Measurements from ENCODE around the gene CHD5. TPM values are rescaled to one million over a fixed set of nuclear protein-coding genes. Genes with fewer than 3 reads are reported as not detected.

Gene CHD5
- total RNA-seq, 1 donor from 2014 or later, result 0.07 TPM

- DNase-seq (ENCODE audit: low read depth, low spot score), result no peak
Measured at GRCh38 chr1:6202256-6202655, 22.1 kb upstream of the CHD5 start.

GRCh38 chr1:6200188-6200809 is 20.2 kb upstream of the CHD5 start:
- no peak for DNase-seq (ENCODE audit: low read depth, low spot score)

- DNase-seq (ENCODE audit: low read depth, low spot score), result peak; percentile 98
Measured at GRCh38 chr1:6199298-6200187, 19.4 kb upstream of the CHD5 start, which contains the start of gene RPL22. RPL22 (minus strand) TSS chr1:6199595; CDS start chr1:6199573, 22 bp downstream.

- DNase-seq (ENCODE audit: low read depth, low spot score), result no peak
Measured at GRCh38 chr1:6198646-6199297, 18.7 kb upstream of the CHD5 start.

- no peak for DNase-seq (ENCODE audit: low read depth, low spot score)
Measured at GRCh38 chr1:6197746-6198427, 17.8 kb upstream of the CHD5 start.

GRCh38 chr1:6191968-6192367 is 11.8 kb upstream of the CHD5 start:
- DNase-seq (ENCODE audit: low read depth, low spot score), result no peak

- no peak for DNase-seq (ENCODE audit: low read depth, low spot score)
Measured at GRCh38 chr1:6188466-6188865, 8.3 kb upstream of the CHD5 start.

GRCh38 chr1:6185635-6186382 is 5.7 kb upstream of the CHD5 start:
- DNase-seq (ENCODE audit: low read depth, low spot score), result no peak

- DNase-seq (ENCODE audit: low read depth, low spot score), result no peak
Measured at GRCh38 chr1:6185151-6185550, 5.0 kb upstream of the CHD5 start.

- DNase-seq (ENCODE audit: low read depth, low spot score), result no peak
Measured at GRCh38 chr1:6184083-6184783, 4.1 kb upstream of the CHD5 start.

GRCh38 chr1:6183520-6183989 is 3.4 kb upstream of the CHD5 start:
- DNase-seq (ENCODE audit: low read depth, low spot score), result no peak

GRCh38 chr1:6181347-6181770 is 1.2 kb upstream of the CHD5 start:
- no peak for DNase-seq (ENCODE audit: low read depth, low spot score)

GRCh38 chr1:6180707-6181311 is 688 bp upstream of the CHD5 start:
- DNase-seq (ENCODE audit: low read depth, low spot score), result no peak

GRCh38 chr1:6179564-6180175 is 451 bp downstream of the CHD5 start:
- no peak for DNase-seq (ENCODE audit: low read depth, low spot score)

- DNase-seq (ENCODE audit: low read depth, low spot score), result no peak
Measured at GRCh38 chr1:6178751-6179563, 1.2 kb downstream of the CHD5 start.

- DNase-seq (ENCODE audit: low read depth, low spot score), result no peak
Measured at GRCh38 chr1:6177681-6178380, 2.3 kb downstream of the CHD5 start.

- no peak for DNase-seq (ENCODE audit: low read depth, low spot score)
Measured at GRCh38 chr1:6176779-6177178, 3.3 kb downstream of the CHD5 start.

- DNase-seq (ENCODE audit: low read depth, low spot score), result no peak
Measured at GRCh38 chr1:6175411-6175828, 4.7 kb downstream of the CHD5 start.

Data from pulmonary artery endothelial cell (primary cell).